ENCODE data around the gene FGF5. TPM values are rescaled to one million over a fixed set of nuclear protein-coding genes. Genes with fewer than 3 reads are reported as not detected.

The FGF5 gene
- total RNA-seq (2014; rRNA removed; shearing (Covaris generic)) (13.4 and 15.5 TPM in 2 replicates), polyA plus RNA-seq (2016; fragmentation: Nextera tagmentation; extraction: Ambion mirVana) (59.9 and 63.7 TPM in 2 replicates)

- TF ChIP-seq EZH2 (IDR thresholded peaks at IDR 0.05; ENCODE audit: insufficient read depth, poor library complexity, severe bottlenecking) (no peak), EZH2phosphoT487 (IDR thresholded peaks at IDR 0.05; ENCODE audit: insufficient read depth, low read depth) (no peak)
- H3K79me2 ChIP-seq (ENCODE audit: insufficient read depth), result peaks cover 71% of the 10 kb centered on the region
- no peaks in the 10 kb centered on the region for H3K9me2 ChIP-seq (ENCODE audit: insufficient read depth)
- in situ Hi-C loops (cut with MboI), result no loop called here
- H3K4me3 ChIP-seq, result peak within 1 kb of the TSS; percentile 99
- peak within 1 kb of the TSS; percentile 99 for H3K9ac ChIP-seq
- peaks cover 33% of the 10 kb centered on the region; the same call in 1 of the 2 replicates for H3F3A ChIP-seq (ENCODE audit: insufficient read depth)
- peak within 1 kb of the TSS; percentile 100 for H3K27ac ChIP-seq
- peaks cover 34% of the 10 kb centered on the region for H3K4me1 ChIP-seq (ENCODE audit: insufficient read depth)
- H3K36me3 ChIP-seq (ENCODE audit: low read depth), result 0 out of 2 replicates have a peak, but pooled peaks cover 4% of the 10 kb centered on the region
- no peaks in the 10 kb centered on the region for H3K9me3 ChIP-seq (ENCODE audit: low read depth)
- H2AFZ ChIP-seq, result peak within 1 kb of the TSS; percentile 90
- no peaks in the 10 kb centered on the region for H3K27me3 ChIP-seq (replicated peaks; ENCODE audit: insufficient read depth)
- peak within 1 kb of the TSS; percentile 99 for H3K4me2 ChIP-seq (ENCODE audit: unreplicated experiment)
- WGBS, 2 experiments (ENCODE audit: low coverage in 1 of 2, low lambda C conversion rate in 2 of 2, missing lambda C conversion rate in 2 of 2), result 1 to 2% methylated on average over 27 to 50 of the region's 50 CpGs
- no peaks in the 10 kb centered on the region for H4K20me1 ChIP-seq (ENCODE audit: insufficient read depth)
- peak; percentile 99 for DNase-seq
Measured at GRCh38 chr4:80266253-80266901, at the start of gene FGF5. FGF5 (plus strand) TSS chr4:80266664; CDS start chr4:80266825, 161 bp downstream.

DNA sequence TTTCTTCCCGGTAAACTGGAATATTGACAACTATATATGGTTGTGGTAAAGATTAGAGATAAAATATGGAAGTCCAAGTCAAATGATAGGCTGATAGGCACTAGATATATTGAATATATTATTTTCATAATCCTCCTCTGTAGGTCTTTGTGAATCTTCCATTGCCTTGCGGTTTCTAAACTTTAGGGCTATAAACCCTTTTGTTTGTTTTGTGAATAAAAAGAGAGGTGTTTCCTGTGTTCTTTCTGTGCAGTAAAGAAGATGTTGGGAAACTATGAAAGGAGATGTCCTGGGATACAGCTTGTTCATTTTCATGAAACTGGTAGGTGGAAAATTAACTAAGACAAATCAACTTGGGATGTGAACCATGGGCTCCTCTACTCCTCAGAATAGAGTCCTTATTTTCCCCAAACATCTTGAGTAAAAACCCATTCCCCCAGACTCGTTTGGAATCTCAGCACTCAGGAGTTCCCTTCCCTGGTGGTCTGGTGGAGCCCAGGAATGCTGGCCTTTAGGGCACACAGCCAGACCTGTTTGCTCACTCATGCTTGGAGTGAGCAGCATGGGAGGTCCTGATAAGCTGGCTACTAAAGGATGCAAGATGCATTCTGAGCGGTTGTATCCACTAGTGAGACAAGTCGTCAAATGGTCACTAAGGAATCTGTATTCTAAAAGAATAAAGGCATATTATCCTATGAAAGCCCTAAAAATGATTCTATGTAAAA is 47.0 kb upstream of the FGF5 start:
- no peaks in the 10 kb centered on the region for H3K79me2 ChIP-seq (ENCODE audit: insufficient read depth)
- peak; percentile 18 for DNase-seq
- H3K9ac ChIP-seq, result no peak overlapping the region
- H3K36me3 ChIP-seq (ENCODE audit: low read depth), result no peaks in the 10 kb centered on the region
- no peaks in the 10 kb centered on the region for H4K20me1 ChIP-seq (ENCODE audit: insufficient read depth)
- no peak overlapping the region for H2AFZ ChIP-seq
- H3K9me2 ChIP-seq (ENCODE audit: insufficient read depth), result no peaks in the 10 kb centered on the region
- 74 to 77% methylated on average over 5 of the region's 5 CpGs for WGBS, 2 experiments (ENCODE audit: low coverage in 1 of 2, low lambda C conversion rate in 2 of 2, missing lambda C conversion rate in 2 of 2)
- H3K27me3 ChIP-seq (replicated peaks; ENCODE audit: insufficient read depth), result no peaks in the 10 kb centered on the region
- in situ Hi-C loops (cut with MboI), result loop anchor here (10.0 to 25.0 kb wide), 2 partner anchors 95 to 1282 kb away; partner anchors contain the start of gene PAQR3
- H3F3A ChIP-seq (ENCODE audit: insufficient read depth), result peaks cover 4% of the 10 kb centered on the region
- TF ChIP-seq EZH2 (IDR thresholded peaks at IDR 0.05; ENCODE audit: insufficient read depth, poor library complexity, severe bottlenecking) (no peak), EZH2phosphoT487 (IDR thresholded peaks at IDR 0.05; ENCODE audit: insufficient read depth, low read depth) (no peak)
- no peak overlapping the region for H3K4me2 ChIP-seq (ENCODE audit: unreplicated experiment)
- H3K4me3 ChIP-seq, result no peak overlapping the region
- H3K9me3 ChIP-seq (ENCODE audit: low read depth), result no peaks in the 10 kb centered on the region
- no peaks in the 10 kb centered on the region; the same call in 1 of the 2 replicates for H3K4me1 ChIP-seq (ENCODE audit: insufficient read depth)
- no peak overlapping the region for H3K27ac ChIP-seq

GRCh38 chr4:80220711-80221110 is 45.8 kb upstream of the FGF5 start:
- Histone ChIP-seq H3K4me2 (ENCODE audit: unreplicated experiment) (no peak overlapping the region), H3K4me1 (ENCODE audit: insufficient read depth) (peaks cover 9% of the 10 kb centered on the region), H3K9me3 (ENCODE audit: low read depth) (no peaks in the 10 kb centered on the region), H3K9me2 (ENCODE audit: insufficient read depth) (no peaks in the 10 kb centered on the region), H3F3A (ENCODE audit: insufficient read depth) (no peaks in the 10 kb centered on the region), H3K27me3 (replicated peaks; ENCODE audit: insufficient read depth) (no peaks in the 10 kb centered on the region), H2AFZ (no peak overlapping the region), H3K79me2 (ENCODE audit: insufficient read depth) (no peaks in the 10 kb centered on the region), H3K4me3 (no peak overlapping the region), H3K36me3 (ENCODE audit: low read depth) (no peaks in the 10 kb centered on the region), H4K20me1 (ENCODE audit: insufficient read depth) (no peaks in the 10 kb centered on the region), H3K27ac (no peak overlapping the region), H3K9ac (no peak overlapping the region)
- 64 to 70% methylated on average over 3 of the region's 3 CpGs for WGBS, 2 experiments (ENCODE audit: low coverage in 1 of 2, low lambda C conversion rate in 2 of 2, missing lambda C conversion rate in 2 of 2)
- DNase-seq, result no peak
- in situ Hi-C loops (cut with MboI), result loop anchor here (10.0 to 25.0 kb wide), 2 partner anchors 94 to 1283 kb away; partner anchors contain the start of gene PAQR3
- TF ChIP-seq EZH2phosphoT487 (IDR thresholded peaks at IDR 0.05; ENCODE audit: insufficient read depth, low read depth), result no peak
- no peak for TF ChIP-seq EZH2 (IDR thresholded peaks at IDR 0.05; ENCODE audit: insufficient read depth, poor library complexity, severe bottlenecking)

- peaks cover 13% of the 10 kb centered on the region for H3K4me1 ChIP-seq (ENCODE audit: insufficient read depth)
- no peak overlapping the region for H3K4me2 ChIP-seq (ENCODE audit: unreplicated experiment)
- no peaks in the 10 kb centered on the region for H3K79me2 ChIP-seq (ENCODE audit: insufficient read depth)
- no peak overlapping the region for H2AFZ ChIP-seq
- no peaks in the 10 kb centered on the region for H3K9me3 ChIP-seq (ENCODE audit: low read depth)
- no peaks in the 10 kb centered on the region for H3K36me3 ChIP-seq (ENCODE audit: low read depth)
- H3K27ac ChIP-seq, result no peak overlapping the region
- peak; percentile 78 for DNase-seq
- no peaks in the 10 kb centered on the region for H3K9me2 ChIP-seq (ENCODE audit: insufficient read depth)
- no peaks in the 10 kb centered on the region for H3F3A ChIP-seq (ENCODE audit: insufficient read depth)
- in situ Hi-C loops (cut with MboI), result loop anchor here (10.0 to 25.0 kb wide), 2 partner anchors 94 to 1284 kb away; partner anchors contain the start of gene PAQR3
- no peak for TF ChIP-seq EZH2 (IDR thresholded peaks at IDR 0.05; ENCODE audit: insufficient read depth, poor library complexity, severe bottlenecking)
- TF ChIP-seq EZH2phosphoT487 (IDR thresholded peaks at IDR 0.05; ENCODE audit: insufficient read depth, low read depth), result no peak
- no peaks in the 10 kb centered on the region for H4K20me1 ChIP-seq (ENCODE audit: insufficient read depth)
- H3K4me3 ChIP-seq, result no peak overlapping the region
- H3K9ac ChIP-seq, result no peak overlapping the region
- H3K27me3 ChIP-seq (replicated peaks; ENCODE audit: insufficient read depth), result no peaks in the 10 kb centered on the region
Measured at GRCh38 chr4:80221161-80221560, 45.3 kb upstream of the FGF5 start.
